ENCODE measurements around the gene DHCR7. TPM values are rescaled to one million over a fixed set of nuclear protein-coding genes. Genes with fewer than 3 reads are reported as not detected.

Gene DHCR7
- total and polyA plus RNA-seq, 2 experiments from 2014 or later, result 84.0 to 166 TPM

DNA sequence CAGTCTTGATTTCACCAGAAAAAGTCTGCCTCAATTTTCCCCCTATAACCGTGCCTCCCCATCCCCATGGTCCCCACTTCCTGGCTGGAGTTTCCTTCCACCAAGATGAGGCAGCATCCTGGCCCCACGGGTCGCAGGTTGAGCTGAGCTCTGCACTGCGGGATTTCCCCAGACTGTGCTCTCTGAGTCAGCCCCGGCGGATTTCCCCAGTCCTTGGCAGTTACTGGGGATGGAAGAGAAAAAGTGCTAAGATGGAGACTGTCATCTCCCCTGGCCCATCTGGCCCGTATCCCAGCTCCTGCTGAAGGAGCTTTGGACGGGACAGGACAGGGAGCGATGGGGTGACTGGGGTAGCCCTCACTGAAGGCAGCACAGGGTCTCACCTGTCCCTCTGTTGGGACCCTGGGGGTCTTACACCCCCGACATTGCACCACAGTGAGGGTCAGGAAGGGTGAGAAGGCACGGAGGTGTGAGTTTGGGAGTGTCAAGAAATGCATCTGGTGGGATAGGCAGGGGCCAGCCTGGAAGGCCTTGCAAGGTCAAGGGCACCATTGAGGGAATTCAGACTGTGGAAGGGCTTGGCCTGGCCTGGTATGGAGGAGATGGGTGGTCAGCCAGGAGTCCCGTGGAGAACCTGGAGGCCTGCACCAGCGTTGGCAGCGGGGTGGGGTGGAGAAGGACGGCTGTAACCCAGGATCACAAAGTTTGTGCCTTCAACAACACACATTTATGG is 41.3 kb upstream of the DHCR7 start:
- Histone ChIP-seq H3F3A (replicated peaks; ENCODE audit: low read depth) (no peaks in the 10 kb centered on the region), H3K36me3 (ENCODE audit: insufficient read depth) (no peaks in the 10 kb centered on the region), H3K4me1 (ENCODE audit: insufficient read depth) (no peaks in the 10 kb centered on the region), H3K9me2 (ENCODE audit: insufficient read depth) (no peaks in the 10 kb centered on the region), H3K79me2 (replicated peaks; ENCODE audit: insufficient read depth) (no peaks in the 10 kb centered on the region), H3K27me3 (ENCODE audit: insufficient read depth) (no peaks in the 10 kb centered on the region), H3K4me2 (no peak overlapping the region), H2AFZ (no peak overlapping the region), H3K27ac (ENCODE audit: low read depth) (no peak overlapping the region), H4K20me1 (replicated peaks; ENCODE audit: insufficient read depth) (no peaks in the 10 kb centered on the region), H3K4me3 (no peak overlapping the region)
- Mint-ChIP-seq H3K4me1 (peaks cover 2% of the 10 kb centered on the region; the same call in 1 of the 3 replicates), H3K36me3 (ENCODE audit: low read depth) (peaks cover 34% of the 10 kb centered on the region), H3K27me3 (ENCODE audit: insufficient read depth, low read depth, poor library complexity) (peaks cover 10% of the 10 kb centered on the region), H3K27ac (no peak overlapping the region), H3K4me3 (no peak overlapping the region; the same call in 2 of the 3 replicates), H3K9me3 (no peaks in the 10 kb centered on the region)
- DNase-seq (ENCODE audit: low spot score) (no peak), ATAC-seq (no peak)
- TF ChIP-seq EZH2 (IDR thresholded peaks at IDR 0.05; ENCODE audit: low read depth, unreplicated experiment) (no peak), CREB1 (CRISPR knock-in tag; IDR thresholded peaks at IDR 0.05; ENCODE audit: low read depth) (no peak), ZNF114 (CRISPR knock-in tag; IDR thresholded peaks at IDR 0.05) (no peak), ZNF331 (CRISPR knock-in tag; IDR thresholded peaks at IDR 0.05; ENCODE audit: low read depth) (no peak), EZH2phosphoT487 (IDR thresholded peaks at IDR 0.05; ENCODE audit: unreplicated experiment) (no peak), NANOG (IDR thresholded peaks at IDR 0.05; ENCODE audit: borderline replicate concordance) (no peak), POLR2AphosphoS5 (IDR thresholded peaks at IDR 0.05; ENCODE audit: low read depth) (no peak), JUNB (IDR thresholded peaks at IDR 0.05; ENCODE audit: unreplicated experiment) (no peak), STAT1 (IDR thresholded peaks at IDR 0.05; ENCODE audit: unreplicated experiment) (no peak)
- TF ChIP-seq, protein P1, sequence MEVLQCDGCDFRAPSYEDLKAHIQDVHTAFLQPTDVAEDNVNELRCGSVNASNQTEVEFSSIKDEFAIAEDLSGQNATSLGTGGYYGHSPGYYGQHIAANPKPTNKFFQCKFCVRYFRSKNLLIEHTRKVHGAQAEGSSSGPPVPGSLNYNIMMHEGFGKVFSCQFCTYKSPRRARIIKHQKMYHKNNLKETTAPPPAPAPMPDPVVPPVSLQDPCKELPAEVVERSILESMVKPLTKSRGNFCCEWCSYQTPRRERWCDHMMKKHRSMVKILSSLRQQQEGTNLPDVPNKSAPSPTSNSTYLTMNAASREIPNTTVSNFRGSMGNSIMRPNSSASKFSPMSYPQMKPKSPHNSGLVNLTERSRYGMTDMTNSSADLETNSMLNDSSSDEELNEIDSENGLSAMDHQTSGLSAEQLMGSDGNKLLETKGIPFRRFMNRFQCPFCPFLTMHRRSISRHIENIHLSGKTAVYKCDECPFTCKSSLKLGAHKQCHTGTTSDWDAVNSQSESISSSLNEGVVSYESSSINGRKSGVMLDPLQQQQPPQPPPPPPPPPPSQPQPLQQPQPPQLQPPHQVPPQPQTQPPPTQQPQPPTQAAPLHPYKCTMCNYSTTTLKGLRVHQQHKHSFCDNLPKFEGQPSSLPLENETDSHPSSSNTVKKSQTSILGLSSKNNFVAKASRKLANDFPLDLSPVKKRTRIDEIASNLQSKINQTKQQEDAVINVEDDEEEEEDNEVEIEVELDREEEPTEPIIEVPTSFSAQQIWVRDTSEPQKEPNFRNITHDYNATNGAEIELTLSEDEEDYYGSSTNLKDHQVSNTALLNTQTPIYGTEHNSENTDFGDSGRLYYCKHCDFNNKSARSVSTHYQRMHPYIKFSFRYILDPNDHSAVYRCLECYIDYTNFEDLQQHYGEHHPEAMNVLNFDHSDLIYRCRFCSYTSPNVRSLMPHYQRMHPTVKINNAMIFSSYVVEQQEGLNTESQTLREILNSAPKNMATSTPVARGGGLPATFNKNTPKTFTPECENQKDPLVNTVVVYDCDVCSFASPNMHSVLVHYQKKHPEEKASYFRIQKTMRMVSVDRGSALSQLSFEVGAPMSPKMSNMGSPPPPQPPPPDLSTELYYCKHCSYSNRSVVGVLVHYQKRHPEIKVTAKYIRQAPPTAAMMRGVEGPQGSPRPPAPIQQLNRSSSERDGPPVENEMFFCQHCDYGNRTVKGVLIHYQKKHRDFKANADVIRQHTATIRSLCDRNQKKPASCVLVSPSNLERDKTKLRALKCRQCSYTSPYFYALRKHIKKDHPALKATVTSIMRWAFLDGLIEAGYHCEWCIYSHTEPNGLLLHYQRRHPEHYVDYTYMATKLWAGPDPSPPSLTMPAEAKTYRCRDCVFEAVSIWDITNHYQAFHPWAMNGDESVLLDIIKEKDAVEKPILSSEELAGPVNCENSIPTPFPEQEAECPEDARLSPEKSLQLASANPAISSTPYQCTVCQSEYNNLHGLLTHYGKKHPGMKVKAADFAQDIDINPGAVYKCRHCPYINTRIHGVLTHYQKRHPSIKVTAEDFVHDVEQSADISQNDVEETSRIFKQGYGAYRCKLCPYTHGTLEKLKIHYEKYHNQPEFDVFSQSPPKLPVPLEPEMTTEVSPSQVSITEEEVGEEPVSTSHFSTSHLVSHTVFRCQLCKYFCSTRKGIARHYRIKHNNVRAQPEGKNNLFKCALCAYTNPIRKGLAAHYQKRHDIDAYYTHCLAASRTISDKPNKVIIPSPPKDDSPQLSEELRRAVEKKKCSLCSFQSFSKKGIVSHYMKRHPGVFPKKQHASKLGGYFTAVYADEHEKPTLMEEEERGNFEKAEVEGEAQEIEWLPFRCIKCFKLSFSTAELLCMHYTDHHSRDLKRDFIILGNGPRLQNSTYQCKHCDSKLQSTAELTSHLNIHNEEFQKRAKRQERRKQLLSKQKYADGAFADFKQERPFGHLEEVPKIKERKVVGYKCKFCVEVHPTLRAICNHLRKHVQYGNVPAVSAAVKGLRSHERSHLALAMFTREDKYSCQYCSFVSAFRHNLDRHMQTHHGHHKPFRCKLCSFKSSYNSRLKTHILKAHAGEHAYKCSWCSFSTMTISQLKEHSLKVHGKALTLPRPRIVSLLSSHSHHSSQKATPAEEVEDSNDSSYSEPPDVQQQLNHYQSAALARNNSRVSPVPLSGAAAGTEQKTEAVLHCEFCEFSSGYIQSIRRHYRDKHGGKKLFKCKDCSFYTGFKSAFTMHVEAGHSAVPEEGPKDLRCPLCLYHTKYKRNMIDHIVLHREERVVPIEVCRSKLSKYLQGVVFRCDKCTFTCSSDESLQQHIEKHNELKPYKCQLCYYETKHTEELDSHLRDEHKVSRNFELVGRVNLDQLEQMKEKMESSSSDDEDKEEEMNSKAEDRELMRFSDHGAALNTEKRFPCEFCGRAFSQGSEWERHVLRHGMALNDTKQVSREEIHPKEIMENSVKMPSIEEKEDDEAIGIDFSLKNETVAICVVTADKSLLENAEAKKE (CRISPR knock-in tag; IDR thresholded peaks at IDR 0.05), result no peak
- TF ChIP-seq, protein P2, sequence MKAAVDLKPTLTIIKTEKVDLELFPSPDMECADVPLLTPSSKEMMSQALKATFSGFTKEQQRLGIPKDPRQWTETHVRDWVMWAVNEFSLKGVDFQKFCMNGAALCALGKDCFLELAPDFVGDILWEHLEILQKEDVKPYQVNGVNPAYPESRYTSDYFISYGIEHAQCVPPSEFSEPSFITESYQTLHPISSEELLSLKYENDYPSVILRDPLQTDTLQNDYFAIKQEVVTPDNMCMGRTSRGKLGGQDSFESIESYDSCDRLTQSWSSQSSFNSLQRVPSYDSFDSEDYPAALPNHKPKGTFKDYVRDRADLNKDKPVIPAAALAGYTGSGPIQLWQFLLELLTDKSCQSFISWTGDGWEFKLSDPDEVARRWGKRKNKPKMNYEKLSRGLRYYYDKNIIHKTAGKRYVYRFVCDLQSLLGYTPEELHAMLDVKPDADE (IDR thresholded peaks at IDR 0.05), result no peak
- TF ChIP-seq, protein P3, sequence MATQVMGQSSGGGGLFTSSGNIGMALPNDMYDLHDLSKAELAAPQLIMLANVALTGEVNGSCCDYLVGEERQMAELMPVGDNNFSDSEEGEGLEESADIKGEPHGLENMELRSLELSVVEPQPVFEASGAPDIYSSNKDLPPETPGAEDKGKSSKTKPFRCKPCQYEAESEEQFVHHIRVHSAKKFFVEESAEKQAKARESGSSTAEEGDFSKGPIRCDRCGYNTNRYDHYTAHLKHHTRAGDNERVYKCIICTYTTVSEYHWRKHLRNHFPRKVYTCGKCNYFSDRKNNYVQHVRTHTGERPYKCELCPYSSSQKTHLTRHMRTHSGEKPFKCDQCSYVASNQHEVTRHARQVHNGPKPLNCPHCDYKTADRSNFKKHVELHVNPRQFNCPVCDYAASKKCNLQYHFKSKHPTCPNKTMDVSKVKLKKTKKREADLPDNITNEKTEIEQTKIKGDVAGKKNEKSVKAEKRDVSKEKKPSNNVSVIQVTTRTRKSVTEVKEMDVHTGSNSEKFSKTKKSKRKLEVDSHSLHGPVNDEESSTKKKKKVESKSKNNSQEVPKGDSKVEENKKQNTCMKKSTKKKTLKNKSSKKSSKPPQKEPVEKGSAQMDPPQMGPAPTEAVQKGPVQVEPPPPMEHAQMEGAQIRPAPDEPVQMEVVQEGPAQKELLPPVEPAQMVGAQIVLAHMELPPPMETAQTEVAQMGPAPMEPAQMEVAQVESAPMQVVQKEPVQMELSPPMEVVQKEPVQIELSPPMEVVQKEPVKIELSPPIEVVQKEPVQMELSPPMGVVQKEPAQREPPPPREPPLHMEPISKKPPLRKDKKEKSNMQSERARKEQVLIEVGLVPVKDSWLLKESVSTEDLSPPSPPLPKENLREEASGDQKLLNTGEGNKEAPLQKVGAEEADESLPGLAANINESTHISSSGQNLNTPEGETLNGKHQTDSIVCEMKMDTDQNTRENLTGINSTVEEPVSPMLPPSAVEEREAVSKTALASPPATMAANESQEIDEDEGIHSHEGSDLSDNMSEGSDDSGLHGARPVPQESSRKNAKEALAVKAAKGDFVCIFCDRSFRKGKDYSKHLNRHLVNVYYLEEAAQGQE (IDR thresholded peaks at IDR 0.05; ENCODE audit: unreplicated experiment), result no peak

Data from GM23338 (cell line).